NCI-H2029 (cell line): ENCODE data around the gene PDE5A.
"Not testable (repeated sequence)": the region's sequence is repeated elsewhere in the genome, so short reads cannot be mapped to it uniquely, and the experiment has no call there.

Source experiments
- DNase-seq: peaks from one replicate; lab custom pipeline; 2025; lab: John Stamatoyannopoulos, UW

PDE5A gene

DNA sequence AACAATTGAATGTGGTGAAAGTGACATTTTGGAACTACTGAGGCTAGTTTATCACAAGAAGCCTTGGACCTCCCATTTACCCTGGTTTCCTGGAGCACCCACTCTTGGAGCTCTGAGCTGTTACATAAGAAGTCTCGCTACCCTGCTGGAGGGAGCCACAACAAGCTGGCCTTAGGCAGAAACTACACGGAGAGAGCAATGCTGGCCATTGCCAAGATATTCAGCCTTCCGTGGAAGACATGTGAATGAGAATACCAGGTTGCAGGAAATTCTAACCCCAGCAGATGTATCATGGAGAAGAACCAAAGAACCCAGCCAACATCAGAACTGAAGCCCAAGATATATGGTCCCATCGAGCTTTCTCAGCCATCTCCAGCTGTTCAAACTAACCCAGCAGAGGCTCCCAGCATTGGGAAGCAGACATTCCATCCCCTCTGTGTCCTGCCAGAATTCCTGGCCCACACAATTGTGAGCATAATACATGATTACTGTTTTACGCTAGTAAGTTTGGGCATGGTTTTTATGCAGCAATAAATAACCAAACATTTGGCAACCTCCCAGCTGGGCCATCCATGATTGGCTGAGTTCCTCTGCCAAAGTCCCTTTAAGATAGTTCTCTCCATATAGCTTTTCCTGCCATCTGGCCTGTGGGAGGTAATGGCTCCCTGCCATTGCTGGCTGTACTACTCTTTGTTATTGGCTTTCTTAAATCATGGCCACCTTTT lies 17.9 kb upstream of the PDE5A start:
- DNase-seq, result no peak

DNA sequence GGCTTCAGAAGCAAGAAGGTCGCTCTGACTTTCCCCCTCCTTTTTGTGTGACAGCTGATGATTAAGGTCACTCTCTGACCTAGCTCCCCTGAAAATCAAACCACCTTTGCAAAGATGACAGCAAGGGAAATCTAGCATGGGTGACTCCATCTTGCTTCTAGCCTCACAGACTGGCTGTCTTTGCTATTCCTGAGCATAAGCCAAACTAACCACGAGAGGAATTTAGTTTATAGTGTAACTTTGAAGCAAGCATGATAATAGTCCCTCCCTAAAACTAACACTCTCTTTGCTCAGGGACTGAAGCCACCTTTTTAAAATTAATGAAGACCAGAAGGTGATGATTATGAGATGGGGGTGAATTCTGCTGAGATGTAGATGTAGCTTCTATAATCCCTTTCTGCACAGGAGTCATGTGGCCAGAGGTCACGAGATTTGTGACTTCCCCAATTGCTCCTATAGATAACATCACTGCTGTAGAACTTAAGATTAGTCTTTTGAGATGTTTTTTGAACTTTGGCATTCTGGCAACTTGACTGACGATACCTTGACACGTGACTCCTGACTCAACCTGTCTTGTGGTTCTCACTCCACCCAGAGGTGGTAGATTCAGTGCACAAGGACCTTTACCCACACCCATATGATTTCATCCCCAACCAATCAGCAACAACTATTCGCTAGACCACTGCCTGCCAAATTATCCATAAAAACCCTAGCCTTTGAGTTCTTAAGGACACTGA lies 14.9 kb upstream of the PDE5A start:
- DNase-seq, result no peak

DNA sequence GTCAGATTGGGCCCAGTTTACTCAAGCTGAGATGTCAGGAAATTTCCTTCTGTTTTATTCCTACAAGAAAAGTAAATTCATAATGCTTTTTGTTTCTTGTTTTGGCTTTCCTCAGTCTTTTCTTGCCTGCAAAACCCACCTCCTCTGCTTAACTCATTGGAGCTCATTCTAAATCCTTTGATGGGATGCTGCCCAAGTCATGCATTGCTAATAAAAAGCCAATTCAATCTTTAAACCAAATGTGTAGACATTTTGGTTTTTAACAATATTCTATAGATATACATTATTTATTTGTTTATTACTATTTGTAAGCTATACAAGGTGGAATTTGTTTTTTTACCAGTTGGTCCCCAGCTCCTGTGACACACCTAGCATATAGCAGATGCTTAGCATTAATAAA lies 13.2 kb upstream of the PDE5A start:
- no peak for DNase-seq

DNA sequence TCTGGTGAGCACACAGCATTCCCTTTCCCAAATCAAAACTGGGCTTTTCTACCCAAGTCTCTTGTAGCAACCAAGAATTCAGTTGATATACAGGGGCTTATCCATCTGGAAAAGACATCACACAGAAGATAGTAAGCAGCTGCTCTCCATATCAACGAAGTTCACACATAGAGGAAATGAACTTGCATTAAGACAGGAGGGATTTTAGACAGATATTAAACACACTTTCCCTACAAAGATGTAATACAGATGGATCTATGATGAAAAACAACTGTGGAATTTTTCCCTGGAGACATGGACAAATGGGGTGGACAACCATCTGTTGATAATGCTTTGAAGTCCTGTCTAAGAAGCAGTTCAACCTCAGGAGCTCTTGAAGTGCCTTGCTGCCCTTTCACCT lies 9.8 kb upstream of the PDE5A start:
- DNase-seq, result no peak

DNA sequence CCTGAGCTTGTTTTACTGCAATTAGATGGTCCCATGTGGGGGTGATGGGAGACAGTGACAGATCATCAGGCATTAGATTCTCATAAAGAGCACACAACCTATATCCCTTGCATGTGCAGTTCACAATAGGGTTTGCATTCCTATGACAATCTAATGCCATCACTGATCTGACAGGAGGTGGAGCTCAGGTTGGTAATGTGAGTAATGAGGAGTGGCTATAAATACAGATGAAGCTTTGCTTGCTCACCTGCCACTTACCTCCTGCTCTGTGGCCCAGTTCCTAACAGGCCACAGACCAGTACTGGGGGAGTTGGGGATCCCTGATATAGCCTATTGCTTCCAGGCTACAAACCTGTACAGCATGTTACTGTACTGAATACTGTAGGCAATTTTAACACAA lies 8.2 kb upstream of the PDE5A start:
- DNase-seq, result not testable (repeated sequence)

DNA sequence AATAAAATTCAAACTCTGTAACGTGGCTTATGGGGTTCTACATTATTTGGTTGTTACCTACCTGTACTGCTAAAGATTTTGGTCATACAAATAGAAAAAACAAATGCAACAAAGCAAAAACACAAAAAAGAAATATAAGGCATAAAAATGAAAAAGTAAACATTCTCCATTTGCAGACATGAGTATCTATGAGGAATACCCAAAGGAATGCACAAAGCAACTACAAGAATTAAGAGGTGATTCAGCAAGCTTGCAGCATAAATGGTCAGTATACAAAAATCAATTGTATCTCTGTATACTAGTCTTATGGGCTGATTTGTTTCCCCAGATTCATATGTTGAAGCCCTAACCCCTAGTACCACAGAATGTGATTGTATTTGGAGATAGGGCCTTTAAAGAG lies 3.6 kb upstream of the PDE5A start:
- DNase-seq, result no peak

DNA sequence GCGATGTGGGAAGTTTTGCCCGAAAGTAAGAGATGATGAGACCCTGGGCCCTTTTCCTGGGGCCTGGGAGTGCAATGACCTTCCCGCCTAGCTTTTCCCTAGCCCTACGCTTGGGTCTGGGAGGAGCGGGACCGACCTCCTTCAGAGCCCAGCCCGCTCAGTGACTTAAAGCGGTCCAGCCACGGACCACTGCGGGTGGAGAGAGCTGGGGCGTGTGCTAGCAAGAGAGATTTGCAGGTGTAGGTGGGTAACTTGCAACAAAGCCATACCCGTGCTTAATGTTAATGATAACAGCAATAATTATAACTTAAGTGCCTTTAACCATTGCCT lies 503 bp upstream of the PDE5A start:
- DNase-seq, result no peak

DNA sequence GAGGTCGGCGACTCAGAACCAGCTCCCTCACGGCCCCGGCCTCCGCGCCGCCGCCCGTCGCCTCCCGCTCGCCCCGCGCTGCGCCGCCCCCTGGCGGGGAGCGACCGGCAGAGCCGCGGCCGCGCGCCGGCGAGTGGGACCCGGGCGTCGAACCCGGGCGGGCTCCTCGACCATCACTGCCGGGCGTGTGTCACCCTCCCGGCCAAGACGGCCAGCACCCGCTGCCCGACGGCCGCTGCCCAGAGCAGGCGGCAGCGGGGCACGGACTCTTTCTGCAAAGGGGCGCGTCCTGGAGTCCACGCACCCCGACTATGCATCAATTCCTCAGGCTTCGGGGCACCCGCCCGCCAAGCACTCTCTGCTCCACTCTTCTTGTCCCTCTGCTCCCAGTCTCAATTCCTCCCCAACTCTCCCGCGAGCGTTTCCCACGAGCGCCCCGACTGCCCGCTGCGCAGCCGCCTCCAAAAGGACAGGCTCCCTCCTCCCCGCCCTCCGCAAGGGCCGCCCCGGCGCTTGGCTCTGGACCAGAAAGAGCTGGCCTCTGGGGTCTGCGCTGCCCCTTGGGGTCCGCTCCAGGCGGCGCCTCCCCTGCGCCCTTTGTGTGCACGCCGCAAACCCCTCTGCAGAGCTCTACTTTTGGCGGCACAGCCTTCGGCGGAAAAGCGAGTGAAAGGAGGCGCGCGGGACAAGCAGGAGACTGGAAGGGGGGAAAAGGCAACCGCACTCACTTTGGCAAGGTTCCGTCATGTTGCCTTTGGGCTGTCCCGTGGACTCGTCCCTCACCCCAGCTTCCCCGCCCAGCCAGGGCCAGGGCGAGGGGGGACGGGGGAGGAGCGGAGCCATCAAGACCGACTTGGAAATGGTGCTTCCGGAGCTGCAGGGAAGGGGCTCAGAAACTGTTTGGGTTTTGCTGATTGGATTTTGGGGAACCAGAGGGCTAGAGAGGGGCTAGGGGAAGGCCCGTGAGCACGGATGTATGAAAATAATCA lies 1.0 kb downstream of the PDE5A start:
- peak; percentile 17 for DNase-seq

DNA sequence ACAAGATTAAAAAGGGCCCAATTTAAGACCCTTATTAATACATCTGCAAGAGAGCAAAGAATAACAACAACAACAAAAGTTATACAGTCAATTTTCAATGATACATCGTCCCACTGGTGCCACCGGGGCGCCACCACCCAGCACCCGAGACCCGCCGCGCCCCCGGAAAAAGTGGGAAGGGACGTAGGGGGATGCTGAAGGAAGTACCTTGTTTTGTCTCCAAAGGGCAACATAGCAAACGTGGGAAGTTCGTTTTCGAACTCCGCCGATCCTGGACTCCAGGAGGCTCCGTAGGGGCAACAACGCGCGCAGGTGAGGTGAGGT lies 1.7 kb downstream of the PDE5A start:
- no peak for DNase-seq

DNA sequence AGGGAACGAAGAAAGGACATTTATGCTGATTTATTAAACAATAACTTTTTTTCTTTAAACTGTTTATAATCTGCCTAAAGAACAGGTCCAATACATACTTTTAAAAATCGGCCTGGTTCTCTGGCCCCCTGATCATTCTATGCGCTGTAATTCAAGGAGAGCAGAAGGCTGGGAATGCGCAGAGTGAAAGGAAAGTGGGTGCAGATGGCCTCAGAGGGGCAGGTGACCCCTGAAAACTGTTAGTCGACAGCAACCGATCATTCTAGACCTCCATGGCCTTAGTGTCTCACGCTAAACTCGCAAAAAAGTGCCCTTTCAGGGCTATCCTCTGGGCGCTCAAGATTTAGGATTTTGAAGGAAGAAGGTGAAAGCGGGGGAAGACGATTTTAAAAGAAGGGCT lies 2.2 kb downstream of the PDE5A start:
- DNase-seq, result no peak

DNA sequence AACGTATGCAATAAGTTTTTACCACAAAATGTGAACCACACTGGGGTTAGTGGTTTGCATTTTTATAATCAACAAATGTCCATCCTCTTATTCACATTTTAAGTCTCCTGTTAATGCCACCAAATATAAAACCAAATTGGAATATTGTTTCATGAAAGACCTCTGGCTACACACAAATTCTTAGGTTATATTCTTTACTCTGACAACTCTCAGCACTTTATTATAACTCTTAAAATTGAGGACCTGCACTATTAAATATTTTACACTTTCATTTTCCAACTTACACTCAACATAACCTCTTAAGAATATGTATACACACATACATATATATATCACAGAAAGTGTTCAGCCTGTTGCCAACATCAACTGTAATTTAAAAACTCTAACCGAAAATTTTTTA lies 2.8 kb downstream of the PDE5A start:
- no peak for DNase-seq

DNA sequence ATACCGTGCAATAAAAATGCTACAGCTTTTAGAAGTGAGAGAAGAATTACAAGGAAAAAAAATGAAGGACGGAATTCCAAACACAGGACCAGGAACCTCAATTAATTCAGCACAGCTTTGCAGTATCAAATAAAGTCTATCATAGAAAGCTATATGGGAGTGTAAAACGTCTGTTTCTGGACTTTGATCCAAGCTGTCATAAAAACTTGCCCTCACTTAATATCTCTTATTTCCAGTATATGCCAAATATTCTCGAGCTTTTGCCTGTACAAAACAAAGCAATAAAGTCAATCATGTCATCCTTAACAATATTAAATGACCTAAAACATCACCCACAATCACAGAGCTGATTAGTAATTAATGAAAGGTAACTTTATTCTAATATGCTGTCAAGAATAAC lies 4.2 kb downstream of the PDE5A start:
- DNase-seq, result no peak

DNA sequence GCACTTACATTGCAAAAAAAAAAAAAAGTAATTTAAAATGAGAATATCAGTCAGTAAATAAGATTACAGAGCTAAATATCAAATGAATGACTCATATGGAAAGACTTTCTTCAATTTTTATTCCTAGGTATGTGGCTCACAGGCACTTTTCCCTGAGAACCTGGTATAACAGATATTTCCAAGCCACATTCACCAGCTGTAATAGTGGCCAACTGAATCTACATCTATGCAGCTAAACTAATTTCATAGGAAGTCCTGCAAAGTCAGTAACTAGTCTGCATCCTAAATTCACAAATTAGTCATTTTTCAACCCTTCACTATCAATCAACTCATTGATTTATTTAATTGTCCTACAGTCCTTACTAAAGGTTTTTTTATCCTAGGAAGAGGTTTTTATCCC lies 5.6 kb downstream of the PDE5A start:
- DNase-seq, result no peak

DNA sequence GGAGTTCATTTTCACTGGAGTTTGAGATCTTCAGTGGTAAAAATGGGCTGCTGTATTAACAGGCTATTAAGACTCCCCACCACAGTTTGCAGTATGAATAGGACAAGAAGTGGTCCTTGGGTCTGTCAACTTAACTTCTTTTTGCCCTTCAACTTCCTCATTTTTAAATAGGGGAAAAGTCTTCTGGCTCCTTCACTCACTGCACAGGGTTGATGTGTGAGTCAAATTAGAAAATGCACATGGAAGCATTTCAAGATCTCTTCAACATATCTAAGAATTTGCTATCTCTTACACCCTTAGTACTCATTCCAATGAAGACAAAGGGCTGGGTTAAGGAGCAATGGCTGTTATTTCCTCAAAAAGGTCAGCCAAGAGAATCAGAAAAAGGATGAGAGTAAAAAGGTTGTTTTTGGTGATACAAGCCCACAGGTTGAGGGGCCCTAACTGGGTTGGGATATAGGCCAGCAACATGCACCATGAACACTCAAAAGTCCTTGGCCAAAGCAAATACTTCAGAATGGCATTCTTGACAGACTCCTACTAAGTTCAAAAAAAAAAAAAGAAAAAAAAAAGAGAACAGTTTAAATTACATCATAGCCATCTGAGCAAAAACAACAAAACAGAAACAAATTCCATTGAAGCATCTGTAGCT lies 13.4 kb downstream of the PDE5A start:
- DNase-seq, result no peak

DNA sequence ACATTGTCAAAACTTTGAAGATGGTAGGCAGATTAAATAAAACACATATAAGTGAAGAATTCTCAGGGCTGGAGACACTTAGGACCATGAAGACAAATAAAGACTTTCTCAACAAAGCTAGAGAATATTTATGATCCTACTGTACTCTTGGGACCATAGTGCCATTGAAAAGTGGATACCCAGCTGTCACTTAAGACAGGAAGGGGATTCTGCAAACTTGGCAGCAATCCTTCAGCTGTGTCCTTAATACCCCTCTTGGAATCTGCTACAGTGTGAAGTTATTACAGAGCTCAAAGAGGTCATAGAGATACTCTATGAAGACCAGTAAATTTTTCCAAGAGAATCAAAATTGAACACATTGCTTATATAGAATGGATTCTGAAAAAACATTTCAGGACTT lies 24.3 kb downstream of the PDE5A start:
- no peak for DNase-seq

DNA sequence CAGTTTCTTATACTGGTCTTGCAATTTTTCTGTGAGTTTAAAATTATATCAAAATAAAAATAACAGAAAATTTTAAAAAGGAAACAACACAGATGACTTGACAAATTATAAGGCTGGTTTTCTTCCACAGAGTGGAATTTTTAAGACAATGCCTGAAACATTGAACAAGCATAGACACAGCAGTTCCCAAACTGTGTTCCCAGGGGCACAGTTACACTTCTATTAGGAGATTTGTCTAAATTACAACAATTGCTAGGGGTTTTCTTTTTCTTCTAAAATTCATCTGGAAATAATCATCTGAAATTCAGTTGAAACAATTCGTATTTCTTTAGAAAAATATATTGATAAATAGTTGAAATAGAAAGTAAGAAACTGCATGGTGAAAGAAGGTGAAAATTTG lies 26.2 kb downstream of the PDE5A start:
- DNase-seq, result no peak

DNA sequence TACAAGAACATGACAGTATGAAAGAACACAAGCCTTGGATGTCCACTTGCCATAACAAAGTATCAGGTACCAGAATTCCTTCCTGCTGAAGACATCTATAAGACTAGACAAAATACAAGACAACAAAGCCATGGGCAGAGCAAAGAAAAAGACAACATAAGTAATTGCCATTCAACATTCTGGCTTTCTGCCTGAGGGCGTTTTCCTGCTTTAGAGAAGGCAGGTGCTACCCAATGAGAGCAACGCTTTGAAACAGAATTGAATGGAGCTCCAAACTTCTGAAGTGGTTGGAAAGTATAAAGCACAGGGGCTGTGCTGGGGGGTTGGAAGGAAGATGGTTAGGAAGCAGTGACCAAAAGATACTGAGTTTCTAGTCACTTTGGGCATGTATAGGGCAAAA lies 30.1 kb downstream of the PDE5A start:
- no peak for DNase-seq

DNA sequence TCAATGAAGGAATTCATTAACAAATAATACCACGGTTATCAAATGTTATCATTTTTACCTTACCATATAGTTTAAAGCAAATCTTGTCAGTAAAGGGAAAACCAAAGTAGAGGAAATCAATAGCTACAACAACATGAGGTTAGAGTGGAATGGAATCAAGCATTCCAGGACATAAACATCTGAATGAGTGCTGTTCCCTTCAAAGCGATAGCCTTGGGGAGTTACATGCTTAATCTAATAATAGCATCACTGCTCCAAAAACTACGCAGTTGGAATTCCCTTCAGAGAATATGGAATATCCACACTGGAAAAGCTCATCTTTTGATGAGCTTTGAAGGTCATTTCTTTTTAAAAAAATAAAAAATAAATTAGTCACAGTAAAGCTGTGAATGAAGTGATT lies 31.2 kb downstream of the PDE5A start:
- DNase-seq, result no peak

DNA sequence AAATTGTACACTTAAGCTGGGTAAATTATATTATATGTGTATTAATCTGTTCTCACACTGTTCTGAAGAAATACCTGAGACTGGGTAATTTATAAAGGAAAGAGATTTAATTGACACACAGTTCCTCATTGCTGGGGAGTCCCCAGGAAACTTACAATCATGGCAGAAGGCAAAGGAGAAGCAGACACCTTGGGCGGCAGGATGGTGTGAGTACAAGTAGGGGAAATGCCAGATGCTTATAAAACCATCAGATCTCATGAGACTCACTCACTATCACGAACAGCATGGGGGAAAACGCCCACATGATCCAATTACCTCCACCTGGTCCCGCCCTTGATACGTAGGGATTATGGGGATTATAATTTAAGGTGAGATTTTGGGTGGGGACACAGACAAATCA lies 34.9 kb downstream of the PDE5A start:
- no peak for DNase-seq

DNA sequence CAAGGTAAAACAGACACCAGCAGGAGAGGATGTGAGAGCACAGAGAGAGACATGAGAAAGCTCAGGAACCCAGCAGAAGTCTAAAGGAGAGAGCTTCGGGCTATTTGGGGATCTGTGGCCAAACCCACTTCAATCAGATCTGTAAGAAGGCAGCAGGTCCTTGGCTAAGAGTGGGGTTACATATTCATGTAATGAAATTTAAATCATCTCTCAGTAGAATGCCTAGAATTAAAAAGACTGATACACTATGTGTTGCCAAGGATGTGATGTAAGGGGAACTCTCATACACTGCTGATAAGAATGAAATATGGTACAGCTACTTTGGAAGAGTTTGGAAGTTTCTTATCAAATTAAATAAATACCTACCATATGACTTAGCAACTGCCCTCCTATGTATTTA lies 35.8 kb downstream of the PDE5A start:
- DNase-seq, result no peak

DNA sequence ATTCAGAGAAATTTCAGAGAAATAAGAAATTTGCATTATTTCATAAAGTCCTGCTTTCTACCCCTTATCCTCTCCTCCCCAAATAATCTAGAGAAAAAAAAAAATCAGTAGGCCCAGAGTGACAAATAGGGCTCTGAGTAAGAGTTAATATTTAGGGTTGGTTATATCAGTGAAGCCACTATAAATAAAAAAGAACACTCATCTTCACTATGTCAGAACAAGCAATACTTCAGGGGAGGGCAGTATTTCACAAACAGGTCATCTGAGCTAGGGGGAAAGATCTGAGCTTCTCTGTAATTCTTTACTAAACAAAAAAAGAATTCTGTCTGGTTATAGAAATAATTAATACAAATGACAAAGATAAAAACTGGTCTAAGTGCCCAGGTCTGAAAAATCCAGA lies 39.4 kb downstream of the PDE5A start:
- DNase-seq, result no peak

DNA sequence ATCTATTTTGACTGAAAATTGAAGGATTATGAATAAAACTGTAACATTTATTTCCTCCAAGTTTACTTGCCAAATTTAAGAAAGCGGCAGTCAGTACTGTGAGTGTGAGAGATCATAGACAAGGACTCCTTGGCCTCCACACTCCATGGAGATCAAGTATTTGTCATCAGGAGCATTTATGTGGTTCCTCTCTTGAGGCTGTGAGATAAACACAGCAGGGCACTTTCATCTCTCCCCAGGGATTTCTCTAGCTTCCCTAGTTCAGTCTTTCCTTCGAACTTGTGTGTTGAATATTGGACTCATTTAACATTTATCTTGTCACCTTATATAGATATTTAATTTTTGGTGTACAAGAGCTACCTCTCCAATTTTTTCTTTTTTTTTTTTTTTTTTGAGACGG lies 40.8 kb downstream of the PDE5A start:
- DNase-seq, result no peak

DNA sequence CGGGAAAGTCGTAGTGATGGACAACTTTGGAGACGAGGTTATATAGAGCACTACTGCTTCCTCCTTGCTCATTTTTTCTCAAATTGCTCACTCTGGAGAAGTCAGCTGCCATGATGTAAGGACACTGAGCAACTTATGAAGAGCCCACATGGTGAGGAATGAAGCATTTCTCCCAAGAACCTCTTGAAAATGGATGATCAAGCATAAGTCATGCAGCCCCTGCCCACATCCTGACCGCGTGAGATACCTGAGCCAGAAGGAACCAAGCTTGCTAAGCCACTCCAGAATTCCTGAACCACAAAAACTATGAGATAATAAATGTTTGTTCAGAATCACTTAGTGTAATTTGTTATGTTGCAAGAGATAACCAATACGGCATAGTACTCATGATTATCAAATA lies 42.8 kb downstream of the PDE5A start:
- DNase-seq, result no peak
